Activated naive CD4-positive, alpha-beta T cell treated with Interleukin-2 at 50 U/mL for 16 hours (primary cell): ENCODE measurements around the gene KIRREL3.

Experiments
- DNase-seq: peaks from one replicate; pipeline ENCODE4 v3.0.0-alpha.2; 2020

Gene KIRREL3

GRCh38 chr11:126497581-126498122 is 502.9 kb downstream of the KIRREL3 start:
- no peak for DNase-seq

- no peak for DNase-seq
These were observed 503.8 kb downstream of the KIRREL3 start for GRCh38 chr11:126496576-126497337.

- DNase-seq, result no peak
These were observed 505.0 kb downstream of the KIRREL3 start for GRCh38 chr11:126495281-126496220.

GRCh38 chr11:126494831-126495230 is 505.7 kb downstream of the KIRREL3 start:
- DNase-seq, result no peak

GRCh38 chr11:126492331-126493082 is 508.1 kb downstream of the KIRREL3 start:
- no peak for DNase-seq

DNA sequence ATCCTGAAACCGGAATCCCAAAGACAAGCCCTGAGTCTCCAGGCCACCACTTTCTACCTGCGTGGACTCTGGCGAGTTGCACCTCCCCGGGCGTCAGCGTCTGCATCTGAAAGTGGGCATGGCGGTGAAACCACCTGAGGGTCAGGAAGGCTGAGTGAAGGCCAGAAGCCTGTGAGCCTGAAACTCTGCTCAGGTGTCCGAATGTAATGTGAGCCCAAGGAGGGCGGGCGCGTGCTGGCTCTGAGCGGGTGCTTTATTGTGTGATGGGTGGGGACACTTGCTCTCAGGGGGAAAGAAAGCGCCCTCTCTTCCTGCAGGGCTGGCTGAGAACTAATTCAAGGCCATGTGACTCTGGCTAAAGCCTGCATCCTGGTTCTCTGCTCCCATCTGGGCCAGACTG is 509.5 kb downstream of the KIRREL3 start:
- DNase-seq, result no peak

GRCh38 chr11:126489836-126490660 is 510.5 kb downstream of the KIRREL3 start:
- DNase-seq, result no peak

DNA sequence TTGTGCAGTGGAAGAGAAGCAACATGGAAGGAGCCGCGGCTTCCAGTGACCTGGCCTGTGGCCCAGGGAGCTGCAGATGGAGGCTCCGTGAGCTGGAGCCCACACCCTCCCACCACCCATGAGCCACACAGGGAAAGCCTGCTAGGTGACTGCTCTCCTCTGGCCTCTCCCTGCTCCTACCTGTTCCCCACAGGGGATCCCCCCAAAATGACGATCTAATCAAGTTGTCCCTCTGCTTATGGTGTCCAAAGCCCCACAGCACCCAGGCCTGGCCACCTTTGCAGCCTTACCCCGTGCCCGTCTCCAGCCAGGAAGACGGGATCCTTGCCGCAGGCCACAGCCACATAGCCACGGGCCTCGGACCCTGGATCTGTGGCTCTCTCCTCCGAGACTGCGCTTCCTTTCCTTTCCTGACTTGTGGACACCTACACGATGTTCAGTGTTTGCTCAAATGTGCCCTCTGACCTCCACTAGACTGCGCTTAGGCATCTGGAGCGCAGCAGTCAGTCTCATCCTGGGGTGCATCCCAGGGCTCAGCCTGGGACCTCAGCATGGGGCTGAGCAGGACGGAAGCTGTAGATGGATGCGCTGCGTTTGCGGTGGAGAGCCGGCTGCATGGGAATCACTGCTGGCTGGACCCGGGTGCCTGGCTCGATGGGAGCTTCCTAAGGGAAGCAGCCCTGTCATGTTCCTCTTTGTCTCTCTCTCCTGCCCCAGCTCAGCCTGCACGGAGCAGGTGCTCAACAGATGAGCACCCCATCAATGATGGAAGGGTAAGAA is 511.8 kb downstream of the KIRREL3 start:
- DNase-seq, result no peak

- DNase-seq, result no peak
These were observed 512.9 kb downstream of the KIRREL3 start for GRCh38 chr11:126487711-126488110.

- DNase-seq, result no peak
These were observed 514.5 kb downstream of the KIRREL3 start for GRCh38 chr11:126485986-126486635.

- no peak for DNase-seq
These were observed 515.4 kb downstream of the KIRREL3 start for GRCh38 chr11:126485021-126485792.

GRCh38 chr11:126484266-126484665 is 516.3 kb downstream of the KIRREL3 start:
- no peak for DNase-seq

DNA sequence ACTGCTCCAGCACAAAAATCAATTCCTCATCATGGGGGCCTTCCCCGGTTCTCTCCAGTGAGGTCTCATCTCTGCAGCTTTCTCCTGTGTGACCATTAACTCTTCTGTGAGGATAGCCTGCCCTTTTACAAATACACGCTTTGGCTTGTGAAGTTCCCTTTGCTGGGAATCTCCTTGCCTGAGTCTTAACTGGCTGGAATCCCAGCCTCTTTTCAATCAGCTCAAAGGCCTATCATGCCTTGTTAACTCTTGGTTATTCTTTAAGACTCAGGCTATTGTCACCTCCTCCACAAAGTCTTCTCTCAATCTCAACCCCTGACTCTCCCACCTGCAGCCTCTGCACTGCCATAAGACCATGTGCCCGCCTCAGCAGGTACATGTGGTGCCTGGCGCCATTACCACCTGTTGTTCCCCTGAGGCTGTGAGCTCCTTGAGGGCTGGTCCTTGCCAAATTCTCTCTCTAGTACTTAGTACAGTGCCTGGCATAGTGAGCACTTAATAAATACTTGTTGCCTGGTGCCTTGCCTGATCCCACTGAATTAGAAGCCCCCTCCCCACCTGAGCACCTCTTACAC is 516.9 kb downstream of the KIRREL3 start:
- DNase-seq, result no peak

DNA sequence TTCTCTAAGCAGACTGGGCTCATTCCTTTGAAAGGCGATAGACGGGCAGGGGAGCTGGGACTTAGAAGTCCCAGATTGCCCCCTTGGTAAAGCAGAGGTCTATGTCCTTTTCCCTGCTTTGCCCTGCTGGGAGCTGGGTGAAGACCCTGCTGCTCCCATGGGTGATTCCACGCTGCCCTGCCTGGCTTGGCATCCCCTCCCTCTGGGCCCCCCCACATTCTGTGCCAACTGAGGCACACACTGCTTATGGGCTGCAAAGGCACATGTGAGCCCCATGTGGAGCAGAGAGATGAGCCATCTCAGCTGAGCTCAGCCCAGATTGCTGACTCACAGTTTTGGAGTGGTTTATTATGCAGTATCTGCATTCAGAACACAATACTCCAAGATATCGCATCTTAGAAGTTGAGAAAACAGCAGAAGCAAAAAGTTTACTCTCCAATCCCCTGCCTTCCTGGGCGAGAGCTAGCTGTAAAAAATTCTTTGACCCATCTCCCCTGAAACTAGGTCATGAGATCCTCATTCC is 517.9 kb downstream of the KIRREL3 start:
- DNase-seq, result no peak

- no peak for DNase-seq
These were observed 519.3 kb downstream of the KIRREL3 start for GRCh38 chr11:126481303-126481680.

GRCh38 chr11:126480410-126481302 is 519.9 kb downstream of the KIRREL3 start:
- peak; percentile 65 for DNase-seq

DNA sequence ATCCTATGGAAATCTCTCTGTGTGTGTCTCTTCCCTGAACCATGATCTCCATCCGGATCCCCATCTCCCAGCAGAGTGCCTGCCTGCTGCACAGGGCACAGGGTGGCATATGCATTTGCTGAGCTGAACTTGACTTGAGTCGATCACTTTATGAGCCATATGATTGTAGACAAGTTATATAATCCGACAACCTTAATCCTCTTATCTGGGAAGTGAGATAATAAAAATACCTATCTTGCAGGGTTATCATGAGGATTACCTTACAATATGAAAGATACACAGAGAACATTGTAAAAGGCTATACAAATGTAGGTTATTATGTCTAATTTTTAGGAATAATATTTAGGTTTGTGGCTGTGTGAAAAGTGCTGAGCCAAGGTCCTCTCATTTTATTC is 520.6 kb downstream of the KIRREL3 start:
- no peak for DNase-seq
